SK-N-MC (cell line): ENCODE data around the gene P2RY14.

Experiments
- EZH2 ChIP-seq: fragments of 200-600 bp; sonication (generic); IDR thresholded peaks from one replicate; pipeline ENCODE4 v1.6.1; 2017; ENCODE audit warnings: antibody characterized with exemption
- POLR2AphosphoS5 ChIP-seq: IDR thresholded peaks from 2 replicates; pipeline ENCODE4 v1.6.1; 2012; ENCODE audit warnings: mild to moderate bottlenecking, low read depth, low read length, borderline replicate concordance

DNA sequence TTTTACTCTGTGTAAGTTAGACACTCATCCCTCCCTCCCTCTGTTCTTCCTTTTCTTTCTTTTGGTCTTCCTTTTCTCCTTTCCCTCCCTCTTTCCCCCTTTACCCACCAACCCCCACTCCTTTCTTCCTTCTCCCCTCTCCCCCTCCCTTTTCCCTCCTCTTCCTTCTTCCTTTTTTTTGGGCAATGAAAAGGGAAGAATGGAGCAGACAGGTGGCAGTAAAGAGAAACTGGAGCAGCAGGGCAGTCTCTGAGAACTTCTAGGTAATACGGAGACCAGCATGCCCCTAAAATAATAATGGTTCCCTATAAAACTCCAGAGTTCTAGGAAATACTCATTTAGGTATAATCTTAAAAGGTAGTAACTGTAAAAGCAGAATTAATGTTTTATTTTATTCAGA, 63.9 kb downstream of the P2RY14 start:
- TF ChIP-seq POLR2AphosphoS5 (no peak), EZH2 (no peak)
